Body of pancreas (tissue), 4 donors: ENCODE results near the gene NUP153. TPM values are rescaled to one million over a fixed set of nuclear protein-coding genes. Genes with fewer than 3 reads are reported as not detected.

Experiments
- ATAC-seq: fragments of 150-250 bp; one replicate; pipeline ENCODE4 v1.9.1; 2016
- DNase-seq, 4 donors: peaks; one replicate each; pipeline ENCODE4 v3.0.0-alpha.2; 2019
- H3K27ac ChIP-seq, 4 donors: fragments of 200-600 bp; sonication (generic); 1 replicate in 3 of 4; 2 replicates in 1 of 4; pipeline versions ENCODE4 v1.5.1 to v1.6.1; 2016 to 2019; ENCODE audit warnings: mild to moderate bottlenecking in 1 of 4, mixed read lengths in 1 of 4, moderate library complexity in 1 of 4
- H3K27me3 ChIP-seq, 2 donors: fragments of 200-600 bp; sonication (generic); one replicate each; pipeline ENCODE4 v1.6.0; 2016; ENCODE audit warnings: mild to moderate bottlenecking in 1 of 2
- H3K36me3 ChIP-seq, 2 donors: fragments of 200-600 bp; sonication (generic); replicated peaks in 1 of 2; 2 replicates each; pipeline ENCODE4 v1.5.1; 2016; ENCODE audit warnings: low read depth in 2 of 2; ENCODE audit not compliant: insufficient read depth in 1 of 2
- H3K4me1 ChIP-seq: fragments of 200-600 bp; sonication (generic); one replicate; pipeline ENCODE4 v1.6.0; 2016
- H3K4me3 ChIP-seq, 2 donors: fragments of 200-600 bp; sonication (generic); 1 replicate in 1 of 2; 2 replicates in 1 of 2; pipeline ENCODE4 v1.5.1; 2016 to 2019
- H3K9me3 ChIP-seq, 3 donors: fragments of 200-600 bp; sonication (generic); 1 replicate in 2 of 3; 2 replicates in 1 of 3; pipeline ENCODE4 v1.5.1; 2016
- POLR2A ChIP-seq, 3 donors: fragments of 450-650 bp; IDR thresholded peaks; one replicate each; pipeline ENCODE4 v1.6.1; 2016; ENCODE audit warnings: antibody characterized with exemption in 3 of 3, mild to moderate bottlenecking in 2 of 3
- WGBS, 2 donors: methylation state at CpG; one replicate each; pipeline ENCODE4 v1.1.5; 2017; 5-methylcytosine and 5-hydroxymethylcytosine counted together
- intact Hi-C: fragments of 100-400 bp; cut with DNase I; formaldehyde crosslinking; loops from one replicate; pipeline ENCODE4 v1.15.1; 2023
- total RNA-seq, 2 donors: library from RNA; depleted of rRNA; stranded (reverse); fragments of >200 nt; gene quantifications; one replicate each; pipeline ENCODE4 v1.1.0, GENCODE V29; 2016
- TF ChIP-seq, protein P1 (sequence below), 7 experiments: fragments of 450-650 bp in 4 of 7; fragments of 200-600 bp in 3 of 7; sonication (generic) in 3 of 7; IDR thresholded peaks; one replicate each; pipeline ENCODE4 v1.5.1; 2016 to 2019; ENCODE audit warnings: antibody characterized with exemption in 7 of 7

NUP153 gene
- total RNA-seq, 2 donors from 2014 or later: 15.8 to 20.8 TPM

DNA sequence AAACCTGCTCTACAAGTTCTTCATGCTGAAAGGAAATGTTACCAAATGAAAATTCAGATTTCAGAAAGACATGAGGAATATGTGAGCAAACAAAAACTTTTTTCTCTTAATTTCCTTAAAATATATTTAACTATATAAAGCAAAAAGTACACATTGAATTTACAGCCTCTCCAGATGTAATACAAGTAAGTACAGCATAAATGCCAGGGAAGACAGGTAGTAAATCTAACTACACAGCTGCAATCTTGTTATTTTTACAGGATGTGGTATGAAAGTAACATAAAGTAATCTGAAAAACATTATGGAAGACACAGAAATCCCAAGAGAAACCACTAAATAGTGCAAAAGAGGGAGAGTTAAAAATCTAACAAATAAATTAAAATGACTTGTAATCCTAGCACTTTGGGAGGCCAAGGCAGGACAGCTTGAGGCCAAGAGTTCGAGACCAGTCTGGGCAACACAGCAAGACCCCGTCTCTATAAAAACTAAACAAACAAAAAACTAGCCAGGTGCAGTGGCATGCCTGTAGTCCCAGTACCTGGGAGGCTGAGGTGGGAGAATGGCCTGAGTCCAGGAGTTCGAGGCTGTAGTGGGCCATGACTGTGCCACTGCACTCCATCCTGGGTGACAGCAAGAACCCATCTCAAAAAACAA is 55.9 kb downstream of the NUP153 start:
- Histone ChIP-seq H3K4me1 (peaks cover 12% of the 10 kb centered on the region), H3K4me3 (no peak overlapping the region), H3K27me3 (no peaks in the 10 kb centered on the region), H3K36me3 (peaks cover 0 to 4% of the 10 kb centered on the region in 2 donors), H3K27ac (peak overlapping the region in 3 of 4 donors; percentile 5 to 52 (median 18)), H3K9me3 (no peaks in the 10 kb centered on the region)
- intact Hi-C loops: no loop called here
- WGBS, 2 donors: 66 to 76% methylated on average over 3 of the region's 3 CpGs
- DNase-seq (no peak), ATAC-seq (no peak)
- TF ChIP-seq, protein P1, sequence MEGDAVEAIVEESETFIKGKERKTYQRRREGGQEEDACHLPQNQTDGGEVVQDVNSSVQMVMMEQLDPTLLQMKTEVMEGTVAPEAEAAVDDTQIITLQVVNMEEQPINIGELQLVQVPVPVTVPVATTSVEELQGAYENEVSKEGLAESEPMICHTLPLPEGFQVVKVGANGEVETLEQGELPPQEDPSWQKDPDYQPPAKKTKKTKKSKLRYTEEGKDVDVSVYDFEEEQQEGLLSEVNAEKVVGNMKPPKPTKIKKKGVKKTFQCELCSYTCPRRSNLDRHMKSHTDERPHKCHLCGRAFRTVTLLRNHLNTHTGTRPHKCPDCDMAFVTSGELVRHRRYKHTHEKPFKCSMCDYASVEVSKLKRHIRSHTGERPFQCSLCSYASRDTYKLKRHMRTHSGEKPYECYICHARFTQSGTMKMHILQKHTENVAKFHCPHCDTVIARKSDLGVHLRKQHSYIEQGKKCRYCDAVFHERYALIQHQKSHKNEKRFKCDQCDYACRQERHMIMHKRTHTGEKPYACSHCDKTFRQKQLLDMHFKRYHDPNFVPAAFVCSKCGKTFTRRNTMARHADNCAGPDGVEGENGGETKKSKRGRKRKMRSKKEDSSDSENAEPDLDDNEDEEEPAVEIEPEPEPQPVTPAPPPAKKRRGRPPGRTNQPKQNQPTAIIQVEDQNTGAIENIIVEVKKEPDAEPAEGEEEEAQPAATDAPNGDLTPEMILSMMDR (IDR thresholded peaks at IDR 0.05): no peak
- TF ChIP-seq POLR2A (IDR thresholded peaks at IDR 0.05): no peak

DNA sequence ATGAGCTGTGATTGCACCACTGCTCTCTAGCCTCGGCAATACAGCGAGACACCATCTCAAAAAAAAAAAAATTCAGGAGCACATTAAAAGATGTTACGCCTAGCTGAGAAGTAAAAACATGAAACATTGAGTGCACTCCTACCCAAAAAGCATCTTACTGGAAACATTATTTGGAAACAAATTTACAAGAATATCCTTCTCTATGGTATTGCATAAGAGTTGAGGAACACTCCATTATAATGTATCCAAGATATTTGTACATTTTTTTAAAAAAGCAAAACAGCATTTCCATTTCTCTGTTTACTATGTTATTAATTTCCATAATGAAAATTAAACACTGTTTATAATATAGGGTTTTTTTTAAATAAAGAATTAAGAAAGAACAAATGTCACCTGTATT is 58.0 kb downstream of the NUP153 start:
- H3K4me3 ChIP-seq: no peak overlapping the region
- ATAC-seq: no peak
- 95 to 96% methylated on average over 3 of the region's 3 CpGs for WGBS, 2 donors
- H3K36me3 ChIP-seq: peaks cover 0 to 6% of the 10 kb centered on the region in 2 donors
- intact Hi-C loops: no loop called here
- H3K9me3 ChIP-seq: no peaks in the 10 kb centered on the region
- no peaks in the 10 kb centered on the region for H3K27me3 ChIP-seq
- no peak for DNase-seq
- TF ChIP-seq POLR2A (IDR thresholded peaks at IDR 0.05): no peak
- TF ChIP-seq, protein P1 (IDR thresholded peaks at IDR 0.05): no peak
- no peak overlapping the region for H3K27ac ChIP-seq
- peaks cover 12% of the 10 kb centered on the region for H3K4me1 ChIP-seq

DNA sequence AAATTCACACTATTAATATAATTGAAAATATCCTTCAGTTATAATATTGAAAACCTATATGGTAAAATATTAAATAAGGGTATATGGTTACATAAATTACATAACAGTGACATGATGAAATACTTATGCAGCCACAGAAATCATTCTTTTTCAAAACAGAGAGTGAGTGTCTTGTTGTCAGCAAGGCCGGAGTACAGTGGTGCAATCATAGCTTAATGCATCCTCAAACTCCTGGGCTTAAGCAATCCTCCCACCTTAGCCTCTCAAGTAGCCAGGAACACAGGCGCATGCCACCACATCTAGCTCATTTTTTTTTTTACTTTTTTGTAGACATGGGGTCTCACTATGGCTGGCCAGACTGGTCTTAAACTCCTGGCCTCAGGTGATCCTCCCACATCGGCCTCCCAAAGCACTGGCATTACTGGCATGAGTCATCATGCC is 66.2 kb downstream of the NUP153 start:
- intact Hi-C loops: no loop called here
- H3K27me3 ChIP-seq: no peaks in the 10 kb centered on the region
- H3K27ac ChIP-seq: no peak overlapping the region
- no peak for DNase-seq
- no peaks in the 10 kb centered on the region for H3K4me1 ChIP-seq
- peaks cover 0 to 14% of the 10 kb centered on the region in 2 donors for H3K36me3 ChIP-seq
- no peak for TF ChIP-seq POLR2A (IDR thresholded peaks at IDR 0.05)
- TF ChIP-seq, protein P1 (IDR thresholded peaks at IDR 0.05): no peak
- H3K9me3 ChIP-seq: no peaks in the 10 kb centered on the region
- WGBS, 2 donors: 95 to 97% methylated on average over 3 of the region's 3 CpGs
- no peak for ATAC-seq
- H3K4me3 ChIP-seq: no peak overlapping the region

GRCh38 chr6:17638212-17638715 is 68.5 kb downstream of the NUP153 start:
- Histone ChIP-seq H3K4me1 (no peaks in the 10 kb centered on the region), H3K27me3 (no peaks in the 10 kb centered on the region), H3K27ac (no peak overlapping the region), H3K36me3 (peaks cover 0 to 13% of the 10 kb centered on the region in 2 donors), H3K9me3 (no peaks in the 10 kb centered on the region), H3K4me3 (no peak overlapping the region)
- WGBS, 2 donors: 57 to 60% methylated on average over 2 of the region's 2 CpGs
- TF ChIP-seq, protein P1 (IDR thresholded peaks at IDR 0.05): no peak
- no peak for TF ChIP-seq POLR2A (IDR thresholded peaks at IDR 0.05)
- intact Hi-C loops: no loop called here
- ATAC-seq: no peak
- no peak for DNase-seq

GRCh38 chr6:17635568-17635967 is 71.2 kb downstream of the NUP153 start:
- 99 to 100% methylated on average over 4 of the region's 4 CpGs for WGBS, 2 donors
- ATAC-seq (no peak), DNase-seq (no peak)
- H3K4me3 ChIP-seq: no peak overlapping the region
- no peak overlapping the region for H3K27ac ChIP-seq
- no peaks in the 10 kb centered on the region for H3K4me1 ChIP-seq
- H3K36me3 ChIP-seq: peaks cover 0 to 12% of the 10 kb centered on the region in 2 donors
- no peaks in the 10 kb centered on the region for H3K27me3 ChIP-seq
- no peaks in the 10 kb centered on the region for H3K9me3 ChIP-seq
- intact Hi-C loops: no loop called here
- TF ChIP-seq, protein P1 (IDR thresholded peaks at IDR 0.05): no peak
- TF ChIP-seq POLR2A (IDR thresholded peaks at IDR 0.05): no peak
